KOPT-K1 (cell line): ENCODE measurements around the gene TAPT1.

Experiments
- H3K27ac ChIP-seq: fragments of 200-600 bp; sonication (generic); 2 replicates; pipeline ENCODE4 v1.5.1; 2016; ENCODE audit warnings: antibody characterized with exemption, mild to moderate bottlenecking, low read depth, low read length; ENCODE audit not compliant: poor library complexity, severe bottlenecking
- H3K36me3 ChIP-seq: fragments of 200-600 bp; sonication (generic); 2 replicates; pipeline ENCODE4 v1.5.1; 2017; ENCODE audit warnings: antibody characterized with exemption, mild to moderate bottlenecking, low read length, moderate library complexity; ENCODE audit not compliant: insufficient read depth
- H3K9me3 ChIP-seq: fragments of 200-600 bp; sonication (generic); 2 replicates; pipeline ENCODE4 v1.5.1; 2017; ENCODE audit warnings: antibody characterized with exemption, low read length, mild to moderate bottlenecking; ENCODE audit not compliant: insufficient read depth, poor library complexity, severe bottlenecking

TAPT1 gene

GRCh38 chr4:16192057-16192456 lies 34.2 kb downstream of the TAPT1 start:
- Histone ChIP-seq H3K27ac (no peak overlapping the region), H3K9me3 (no peaks in the 10 kb centered on the region), H3K36me3 (peaks cover 87% of the 10 kb centered on the region)

GRCh38 chr4:16187455-16187854 lies 38.8 kb downstream of the TAPT1 start:
- no peak overlapping the region for H3K27ac ChIP-seq
- H3K36me3 ChIP-seq, result peaks cover 85% of the 10 kb centered on the region
- H3K9me3 ChIP-seq, result no peaks in the 10 kb centered on the region

GRCh38 chr4:16186986-16187385 lies 39.3 kb downstream of the TAPT1 start:
- H3K9me3 ChIP-seq, result no peaks in the 10 kb centered on the region
- H3K36me3 ChIP-seq, result peaks cover 80% of the 10 kb centered on the region
- H3K27ac ChIP-seq, result no peak overlapping the region

GRCh38 chr4:16183604-16184003 lies 42.7 kb downstream of the TAPT1 start:
- Histone ChIP-seq H3K36me3 (peaks cover 74% of the 10 kb centered on the region), H3K27ac (no peak overlapping the region), H3K9me3 (no peaks in the 10 kb centered on the region)

- Histone ChIP-seq H3K9me3 (no peaks in the 10 kb centered on the region), H3K27ac (no peak overlapping the region), H3K36me3 (peaks cover 86% of the 10 kb centered on the region)
Observed at GRCh38 chr4:16176621-16177020, 49.6 kb downstream of the TAPT1 start.

- Histone ChIP-seq H3K27ac (no peak overlapping the region), H3K36me3 (peaks cover 88% of the 10 kb centered on the region), H3K9me3 (no peaks in the 10 kb centered on the region)
Observed at GRCh38 chr4:16171831-16172230, 54.4 kb downstream of the TAPT1 start.

- Histone ChIP-seq H3K36me3 (peaks cover 98% of the 10 kb centered on the region), H3K9me3 (no peaks in the 10 kb centered on the region), H3K27ac (no peak overlapping the region)
Observed at GRCh38 chr4:16169490-16169889, 56.8 kb downstream of the TAPT1 start.

- H3K36me3 ChIP-seq, result peaks cover 98% of the 10 kb centered on the region
- H3K9me3 ChIP-seq, result no peaks in the 10 kb centered on the region
- no peak overlapping the region for H3K27ac ChIP-seq
Observed at GRCh38 chr4:16168710-16169388, 57.4 kb downstream of the TAPT1 start.

GRCh38 chr4:16168144-16168543 lies 58.1 kb downstream of the TAPT1 start:
- Histone ChIP-seq H3K36me3 (peaks cover 98% of the 10 kb centered on the region), H3K27ac (no peak overlapping the region), H3K9me3 (no peaks in the 10 kb centered on the region)

GRCh38 chr4:16165931-16166330 lies 60.3 kb downstream of the TAPT1 start:
- no peaks in the 10 kb centered on the region for H3K9me3 ChIP-seq
- peaks cover 96% of the 10 kb centered on the region for H3K36me3 ChIP-seq
- no peak overlapping the region for H3K27ac ChIP-seq

GRCh38 chr4:16162891-16163290 lies 63.4 kb downstream of the TAPT1 start:
- H3K9me3 ChIP-seq, result no peaks in the 10 kb centered on the region
- H3K36me3 ChIP-seq, result peaks cover 78% of the 10 kb centered on the region
- no peak overlapping the region for H3K27ac ChIP-seq

- Histone ChIP-seq H3K36me3 (peaks cover 70% of the 10 kb centered on the region), H3K9me3 (no peaks in the 10 kb centered on the region), H3K27ac (no peak overlapping the region)
Observed at GRCh38 chr4:16161851-16162408, 64.3 kb downstream of the TAPT1 start.

GRCh38 chr4:16160457-16160856 lies 65.8 kb downstream of the TAPT1 start:
- Histone ChIP-seq H3K27ac (no peak overlapping the region), H3K36me3 (peaks cover 55% of the 10 kb centered on the region), H3K9me3 (no peaks in the 10 kb centered on the region)

- no peak overlapping the region for H3K27ac ChIP-seq
- H3K9me3 ChIP-seq, result no peaks in the 10 kb centered on the region
- peaks cover 44% of the 10 kb centered on the region for H3K36me3 ChIP-seq
Observed at GRCh38 chr4:16159286-16159685, 67.0 kb downstream of the TAPT1 start.

GRCh38 chr4:16158504-16158852 lies 67.8 kb downstream of the TAPT1 start:
- no peak overlapping the region for H3K27ac ChIP-seq
- H3K9me3 ChIP-seq, result no peaks in the 10 kb centered on the region
- peaks cover 36% of the 10 kb centered on the region for H3K36me3 ChIP-seq
